ENCODE measurements around the gene PCP4. TPM values are rescaled to one million over a fixed set of nuclear protein-coding genes. Genes with fewer than 3 reads are reported as not detected.
"Not testable (repeated sequence)": the region's sequence is repeated elsewhere in the genome, so short reads cannot be mapped to it uniquely, and the experiment has no call there.

The PCP4 gene
- total RNA-seq, 1 experiment from 2014 or later: 1.6 TPM

GRCh38 chr21:39888848-39889247 lies 21.6 kb downstream of the PCP4 start:
- ATAC-seq (no peak), DNase-seq (ENCODE audit: low spot score) (no peak)
- Mint-ChIP-seq H3K27ac (no peak overlapping the region), H3K27me3 (ENCODE audit: low read depth) (no peaks in the 10 kb centered on the region), H3K9me3 (no peaks in the 10 kb centered on the region), H3K4me1 (no peaks in the 10 kb centered on the region), H3K36me3 (no peaks in the 10 kb centered on the region), H3K4me3 (no peak overlapping the region)
- ChIA-PET POLR2A (no interaction called here), CTCF (interaction anchor here (2.8 kb wide), 1 partner anchor 22 kb away, joined by 10 read pairs; the partner anchor contains the start of gene PCP4)
- TF ChIP-seq ATF2 (CRISPR knock-in tag; IDR thresholded peaks at IDR 0.05; ENCODE audit: borderline replicate concordance, low read depth): no peak
- no peak for TF ChIP-seq FOXP1 (CRISPR knock-in tag; IDR thresholded peaks at IDR 0.05; ENCODE audit: borderline replicate concordance)
- no peak for TF ChIP-seq TP53 (CRISPR knock-in tag; IDR thresholded peaks at IDR 0.05)
- TF ChIP-seq MLX (CRISPR knock-in tag; IDR thresholded peaks at IDR 0.05): no peak
- TF ChIP-seq IRF1 (CRISPR knock-in tag; IDR thresholded peaks at IDR 0.05): no peak
- TF ChIP-seq SMAD3 (CRISPR knock-in tag; IDR thresholded peaks at IDR 0.05; ENCODE audit: borderline replicate concordance): no peak
- TF ChIP-seq ZNF416 (CRISPR knock-in tag; IDR thresholded peaks at IDR 0.05): no peak
- no peak for TF ChIP-seq ATF1 (CRISPR knock-in tag; IDR thresholded peaks at IDR 0.05)
- no peak for TF ChIP-seq ZMAT4 (CRISPR knock-in tag; IDR thresholded peaks at IDR 0.05)
- no peak for TF ChIP-seq FOXP4 (CRISPR knock-in tag; IDR thresholded peaks at IDR 0.05)

- ATAC-seq: no peak
- CTCF ChIA-PET: interaction anchor here (0.8 to 1.1 kb wide), 2 partner anchors 24 to 622 kb away, joined by 3 read pairs; partner anchors contain the start of gene PCP4
- no peaks in the 10 kb centered on the region; the same call in 1 of the 2 replicates for H3K9me3 Mint-ChIP-seq
These were observed 23.9 kb downstream of the PCP4 start for GRCh38 chr21:39891111-39891510.

GRCh38 chr21:39891863-39892262 lies 24.6 kb downstream of the PCP4 start:
- CTCF ChIA-PET: interaction anchor here (1.1 kb wide), 1 partner anchor 25 kb away, joined by 3 read pairs; the partner anchor contains the start of gene PCP4
- H3K4me1 Mint-ChIP-seq: not testable (repeated sequence)

More at GRCh38 chr21:39891111-39891510, 23.9 kb downstream of the PCP4 start:
- Mint-ChIP-seq H3K36me3 (no peaks in the 10 kb centered on the region), H3K4me3 (no peak overlapping the region), H3K27me3 (ENCODE audit: low read depth) (no peaks in the 10 kb centered on the region), H3K27ac (no peak overlapping the region), H3K4me1 (no peaks in the 10 kb centered on the region)
- DNase-seq (ENCODE audit: low spot score): no peak
- TF ChIP-seq E2F5 (CRISPR knock-in tag; IDR thresholded peaks at IDR 0.05): no peak
- TF ChIP-seq GABPB1 (CRISPR knock-in tag; IDR thresholded peaks at IDR 0.05): no peak
- no peak for TF ChIP-seq FOXK1 (CRISPR knock-in tag; IDR thresholded peaks at IDR 0.05)
- no peak for TF ChIP-seq EMX1 (CRISPR knock-in tag; IDR thresholded peaks at IDR 0.05)
- TF ChIP-seq E2F4 (CRISPR knock-in tag; IDR thresholded peaks at IDR 0.05; ENCODE audit: borderline replicate concordance, low read depth): no peak
- POLR2A ChIA-PET: no interaction called here

More at GRCh38 chr21:39891863-39892262, 24.6 kb downstream of the PCP4 start:
- H3K36me3 Mint-ChIP-seq; POLR2A ChIA-PET; H3K4me3 Mint-ChIP-seq; DNase-seq (ENCODE audit: low spot score); H3K27ac Mint-ChIP-seq; H3K9me3 Mint-ChIP-seq; H3K27me3 Mint-ChIP-seq (ENCODE audit: low read depth); ATAC-seq: not testable (repeated sequence)
